PC-3 (cell line): ENCODE data around the gene DNAL4.

Experiments
- CTCF ChIP-seq: fragments of 300-600 bp; sonication (generic); conservative IDR thresholded peaks from 2 replicates; pipeline ENCODE4 v1.5.1; 2017; ENCODE audit warnings: antibody characterized with exemption, low read depth, mild to moderate bottlenecking, low read length
- EZH2 ChIP-seq: fragments of 300-600 bp; sonication (generic); IDR thresholded peaks from one replicate; pipeline ENCODE4 v1.6.1; 2017; ENCODE audit warnings: antibody characterized with exemption, mild to moderate bottlenecking, low read length; ENCODE audit not compliant: unreplicated experiment
- EZH2phosphoT487 ChIP-seq: fragments of 300-600 bp; sonication (generic); IDR thresholded peaks from 2 replicates; pipeline ENCODE4 v1.6.1; 2018; ENCODE audit warnings: mild to moderate bottlenecking, antibody characterized with exemption, low read length, borderline replicate concordance

- TF ChIP-seq EZH2phosphoT487 (no peak), CTCF (peak; percentile 88), EZH2 (no peak)
These were observed 27.7 kb downstream of the DNAL4 start for GRCh38 chr22:38766076-38766777.
